Measurements from ENCODE around the gene TFDP2. TPM values are rescaled to one million over a fixed set of nuclear protein-coding genes. Genes with fewer than 3 reads are reported as not detected.

The TFDP2 gene
- total RNA-seq, 4 donors from 2014 or later, result 38.0 to 95.4 (median 65.4) TPM

GRCh38 chr3:142056656-142057330 is 92.6 kb downstream of the TFDP2 start:
- no peaks in the 10 kb centered on the region for H3K9me3 ChIP-seq
- H3K4me3 ChIP-seq, result no peak overlapping the region
- DNase-seq, result no peak
- H3K36me3 ChIP-seq, result no peaks in the 10 kb centered on the region
- no peaks in the 10 kb centered on the region for H3K27me3 ChIP-seq
- H3K27ac ChIP-seq, result no peak overlapping the region
- H3K4me1 ChIP-seq, result no peaks in the 10 kb centered on the region
- TF ChIP-seq POLR2A (IDR thresholded peaks at IDR 0.05), result no peak
- TF ChIP-seq CTCF (IDR thresholded peaks at IDR 0.05), result no peak

GRCh38 chr3:142053835-142054234 is 95.5 kb downstream of the TFDP2 start:
- H3K36me3 ChIP-seq, result no peaks in the 10 kb centered on the region
- H3K27me3 ChIP-seq, result no peaks in the 10 kb centered on the region
- TF ChIP-seq POLR2A (IDR thresholded peaks at IDR 0.05) (no peak), CTCF (IDR thresholded peaks at IDR 0.05) (no peak)
- H3K9me3 ChIP-seq, result no peaks in the 10 kb centered on the region
- H3K27ac ChIP-seq, result no peak overlapping the region
- H3K4me1 ChIP-seq, result no peaks in the 10 kb centered on the region
- H3K4me3 ChIP-seq, result no peak overlapping the region
- no peak for DNase-seq

GRCh38 chr3:142053244-142053643 is 96.1 kb downstream of the TFDP2 start:
- H3K9me3 ChIP-seq, result no peaks in the 10 kb centered on the region
- H3K36me3 ChIP-seq, result no peaks in the 10 kb centered on the region

GRCh38 chr3:142051351-142051750 is 98.0 kb downstream of the TFDP2 start:
- no peak for DNase-seq
- Histone ChIP-seq H3K27ac (no peak overlapping the region), H3K27me3 (no peaks in the 10 kb centered on the region), H3K36me3 (no peaks in the 10 kb centered on the region), H3K4me3 (no peak overlapping the region), H3K9me3 (no peaks in the 10 kb centered on the region), H3K4me1 (no peaks in the 10 kb centered on the region)
- TF ChIP-seq CTCF (IDR thresholded peaks at IDR 0.05) (no peak), POLR2A (IDR thresholded peaks at IDR 0.05) (no peak)

More at GRCh38 chr3:142053244-142053643, 96.1 kb downstream of the TFDP2 start:
- no peak overlapping the region for H3K4me3 ChIP-seq
- no peak overlapping the region for H3K27ac ChIP-seq
- DNase-seq, result no peak
- H3K4me1 ChIP-seq, result no peaks in the 10 kb centered on the region
- no peaks in the 10 kb centered on the region for H3K27me3 ChIP-seq
- TF ChIP-seq POLR2A (IDR thresholded peaks at IDR 0.05) (no peak), CTCF (IDR thresholded peaks at IDR 0.05) (no peak)

- no peaks in the 10 kb centered on the region for H3K27me3 ChIP-seq
- H3K4me3 ChIP-seq, result no peak overlapping the region
- H3K9me3 ChIP-seq, result no peaks in the 10 kb centered on the region
- H3K4me1 ChIP-seq, result no peaks in the 10 kb centered on the region
- H3K27ac ChIP-seq, result no peak overlapping the region
- TF ChIP-seq CTCF (IDR thresholded peaks at IDR 0.05) (no peak), POLR2A (IDR thresholded peaks at IDR 0.05) (no peak)
- DNase-seq, result no peak
- no peaks in the 10 kb centered on the region for H3K36me3 ChIP-seq
These were observed 102.3 kb downstream of the TFDP2 start for GRCh38 chr3:142047021-142047369.
